ENCODE data around the gene NATD1. TPM values are rescaled to one million over a fixed set of nuclear protein-coding genes. Genes with fewer than 3 reads are reported as not detected.

Gene NATD1
- total RNA-seq, 1 experiment from 2014 or later, result 0.75 TPM

GRCh38 chr17:21204935-21205334 lies 48.3 kb downstream of the NATD1 start:
- Histone ChIP-seq H3K4me3 (ENCODE audit: low read depth, low read length, poor library complexity, severe bottlenecking) (no peak overlapping the region), H3K36me3 (ENCODE audit: insufficient read depth, low read length, poor library complexity, severe bottlenecking) (peaks cover 16% of the 10 kb centered on the region), H3K27me3 (replicated peaks; ENCODE audit: insufficient read depth, low read depth, low read length, poor library complexity) (no peaks in the 10 kb centered on the region), H3K27ac (ENCODE audit: low read depth, low read length, poor library complexity, severe bottlenecking) (no peak overlapping the region), H3K4me1 (ENCODE audit: insufficient read depth, low read length, poor library complexity, severe bottlenecking) (no peaks in the 10 kb centered on the region), H3K9me3 (ENCODE audit: low read depth, low read length, poor library complexity, severe bottlenecking) (no peaks in the 10 kb centered on the region)
- ChIA-PET POLR2A (ENCODE audit: low non-redundant PET) (no interaction called here), CTCF (no interaction called here)
- intact Hi-C loops (cut with micrococcal nuclease; ENCODE audit: unreplicated experiment), result no loop called here
- no peak for TF ChIP-seq EZH2 (IDR thresholded peaks at IDR 0.05; ENCODE audit: borderline replicate concordance, low read depth, low read length, poor library complexity, severe bottlenecking)
- TF ChIP-seq, protein P1, sequence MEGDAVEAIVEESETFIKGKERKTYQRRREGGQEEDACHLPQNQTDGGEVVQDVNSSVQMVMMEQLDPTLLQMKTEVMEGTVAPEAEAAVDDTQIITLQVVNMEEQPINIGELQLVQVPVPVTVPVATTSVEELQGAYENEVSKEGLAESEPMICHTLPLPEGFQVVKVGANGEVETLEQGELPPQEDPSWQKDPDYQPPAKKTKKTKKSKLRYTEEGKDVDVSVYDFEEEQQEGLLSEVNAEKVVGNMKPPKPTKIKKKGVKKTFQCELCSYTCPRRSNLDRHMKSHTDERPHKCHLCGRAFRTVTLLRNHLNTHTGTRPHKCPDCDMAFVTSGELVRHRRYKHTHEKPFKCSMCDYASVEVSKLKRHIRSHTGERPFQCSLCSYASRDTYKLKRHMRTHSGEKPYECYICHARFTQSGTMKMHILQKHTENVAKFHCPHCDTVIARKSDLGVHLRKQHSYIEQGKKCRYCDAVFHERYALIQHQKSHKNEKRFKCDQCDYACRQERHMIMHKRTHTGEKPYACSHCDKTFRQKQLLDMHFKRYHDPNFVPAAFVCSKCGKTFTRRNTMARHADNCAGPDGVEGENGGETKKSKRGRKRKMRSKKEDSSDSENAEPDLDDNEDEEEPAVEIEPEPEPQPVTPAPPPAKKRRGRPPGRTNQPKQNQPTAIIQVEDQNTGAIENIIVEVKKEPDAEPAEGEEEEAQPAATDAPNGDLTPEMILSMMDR (conservative IDR thresholded peaks at IDR 0.05; ENCODE audit: low read depth, low read length), result no peak
- no peak for DNase-seq (ENCODE audit: low spot score)
- BruUV-seq (replicated peaks), result no TSS peak

DNA sequence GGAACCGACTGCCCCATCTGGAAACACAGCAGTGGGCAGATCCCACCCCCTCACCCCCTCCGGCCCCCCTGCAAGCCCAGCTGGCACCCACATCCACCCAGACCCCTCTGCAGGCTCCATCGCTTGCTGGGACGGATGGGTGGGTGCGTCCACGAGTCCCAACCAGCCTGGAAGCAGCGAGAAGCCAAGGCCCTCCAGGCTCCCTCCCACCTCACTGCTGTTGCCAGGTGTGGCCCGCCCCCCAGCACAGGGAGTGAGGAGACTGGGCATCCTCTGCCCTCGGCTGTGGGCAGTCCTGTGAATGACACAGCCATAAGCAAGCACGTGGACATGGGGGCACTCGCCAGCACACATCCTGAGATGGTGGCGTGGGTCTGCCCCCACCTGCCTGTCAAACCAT lies 50.7 kb downstream of the NATD1 start:
- H3K27ac ChIP-seq (ENCODE audit: low read depth, low read length, poor library complexity, severe bottlenecking), result no peak overlapping the region
- H3K4me1 ChIP-seq (ENCODE audit: insufficient read depth, low read length, poor library complexity, severe bottlenecking), result no peaks in the 10 kb centered on the region
- TF ChIP-seq, protein P1 (conservative IDR thresholded peaks at IDR 0.05; ENCODE audit: low read depth, low read length), result no peak
- TF ChIP-seq EZH2 (IDR thresholded peaks at IDR 0.05; ENCODE audit: borderline replicate concordance, low read depth, low read length, poor library complexity, severe bottlenecking), result no peak
- H3K36me3 ChIP-seq (ENCODE audit: insufficient read depth, low read length, poor library complexity, severe bottlenecking), result peaks cover 18% of the 10 kb centered on the region
- H3K4me3 ChIP-seq (ENCODE audit: low read depth, low read length, poor library complexity, severe bottlenecking), result no peak overlapping the region
- intact Hi-C loops (cut with micrococcal nuclease; ENCODE audit: unreplicated experiment), result no loop called here
- CTCF ChIA-PET, result no interaction called here
- POLR2A ChIA-PET (ENCODE audit: low non-redundant PET), result no interaction called here
- BruUV-seq (replicated peaks), result no TSS peak
- DNase-seq (ENCODE audit: low spot score), result no peak
- H3K27me3 ChIP-seq (replicated peaks; ENCODE audit: insufficient read depth, low read depth, low read length, poor library complexity), result no peaks in the 10 kb centered on the region
- H3K9me3 ChIP-seq (ENCODE audit: low read depth, low read length, poor library complexity, severe bottlenecking), result no peaks in the 10 kb centered on the region

DNA sequence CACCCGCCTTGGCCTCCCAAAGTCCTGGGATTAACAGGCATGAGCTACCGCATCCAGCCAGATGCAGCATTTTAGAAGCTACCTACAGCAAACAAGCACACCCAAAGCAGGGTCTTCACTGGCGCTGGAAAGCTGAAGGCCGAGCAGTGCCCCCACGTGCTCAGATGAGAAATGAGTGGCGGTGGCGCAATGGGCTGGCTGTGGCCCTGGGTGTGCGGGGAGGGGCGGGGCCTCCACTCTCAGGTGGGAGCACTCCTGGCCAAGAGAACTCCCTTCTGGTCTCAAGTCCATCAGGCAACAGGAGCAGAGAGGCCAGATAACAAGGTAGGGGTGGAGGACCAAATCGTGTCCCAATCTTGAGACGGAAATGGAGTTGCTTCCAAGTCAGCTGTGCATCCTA lies 51.3 kb downstream of the NATD1 start:
- H3K4me3 ChIP-seq (ENCODE audit: low read depth, low read length, poor library complexity, severe bottlenecking), result no peak overlapping the region
- intact Hi-C loops (cut with micrococcal nuclease; ENCODE audit: unreplicated experiment), result no loop called here
- BruUV-seq (replicated peaks), result no TSS peak
- TF ChIP-seq, protein P1 (conservative IDR thresholded peaks at IDR 0.05; ENCODE audit: low read depth, low read length), result no peak
- no peak for TF ChIP-seq EZH2 (IDR thresholded peaks at IDR 0.05; ENCODE audit: borderline replicate concordance, low read depth, low read length, poor library complexity, severe bottlenecking)
- H3K9me3 ChIP-seq (ENCODE audit: low read depth, low read length, poor library complexity, severe bottlenecking), result no peaks in the 10 kb centered on the region
- H3K27ac ChIP-seq (ENCODE audit: low read depth, low read length, poor library complexity, severe bottlenecking), result no peak overlapping the region
- no peak for DNase-seq (ENCODE audit: low spot score)
- H3K36me3 ChIP-seq (ENCODE audit: insufficient read depth, low read length, poor library complexity, severe bottlenecking), result peaks cover 22% of the 10 kb centered on the region
- no peaks in the 10 kb centered on the region for H3K4me1 ChIP-seq (ENCODE audit: insufficient read depth, low read length, poor library complexity, severe bottlenecking)
- H3K27me3 ChIP-seq (replicated peaks; ENCODE audit: insufficient read depth, low read depth, low read length, poor library complexity), result no peaks in the 10 kb centered on the region
- ChIA-PET POLR2A (ENCODE audit: low non-redundant PET) (no interaction called here), CTCF (no interaction called here)
